Prostate gland (tissue), 2 donors: Measurements from ENCODE around the gene B3GNT4.

ENCODE experiments used
- POLR2A ChIP-seq: fragments of 450-650 bp; IDR thresholded peaks from one replicate; pipeline ENCODE4 v1.6.1; 2016; ENCODE audit warnings: antibody characterized with exemption, mild to moderate bottlenecking
- TF ChIP-seq, protein P1 (sequence below), 4 experiments: fragments of 200-600 bp in 2 of 4; fragments of 450-650 bp in 2 of 4; sonication (generic) in 2 of 4; IDR thresholded peaks; 1 replicate in 3 of 4; 2 replicates in 1 of 4; pipeline ENCODE4 v1.5.1; 2016 to 2019; ENCODE audit warnings: antibody characterized with exemption in 4 of 4, mild to moderate bottlenecking in 2 of 4, moderate library complexity in 2 of 4

GRCh38 chr12:122207391-122207790, 3.9 kb downstream of the B3GNT4 start:
- no peak for TF ChIP-seq POLR2A
- TF ChIP-seq, protein P1, sequence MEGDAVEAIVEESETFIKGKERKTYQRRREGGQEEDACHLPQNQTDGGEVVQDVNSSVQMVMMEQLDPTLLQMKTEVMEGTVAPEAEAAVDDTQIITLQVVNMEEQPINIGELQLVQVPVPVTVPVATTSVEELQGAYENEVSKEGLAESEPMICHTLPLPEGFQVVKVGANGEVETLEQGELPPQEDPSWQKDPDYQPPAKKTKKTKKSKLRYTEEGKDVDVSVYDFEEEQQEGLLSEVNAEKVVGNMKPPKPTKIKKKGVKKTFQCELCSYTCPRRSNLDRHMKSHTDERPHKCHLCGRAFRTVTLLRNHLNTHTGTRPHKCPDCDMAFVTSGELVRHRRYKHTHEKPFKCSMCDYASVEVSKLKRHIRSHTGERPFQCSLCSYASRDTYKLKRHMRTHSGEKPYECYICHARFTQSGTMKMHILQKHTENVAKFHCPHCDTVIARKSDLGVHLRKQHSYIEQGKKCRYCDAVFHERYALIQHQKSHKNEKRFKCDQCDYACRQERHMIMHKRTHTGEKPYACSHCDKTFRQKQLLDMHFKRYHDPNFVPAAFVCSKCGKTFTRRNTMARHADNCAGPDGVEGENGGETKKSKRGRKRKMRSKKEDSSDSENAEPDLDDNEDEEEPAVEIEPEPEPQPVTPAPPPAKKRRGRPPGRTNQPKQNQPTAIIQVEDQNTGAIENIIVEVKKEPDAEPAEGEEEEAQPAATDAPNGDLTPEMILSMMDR (IDR thresholded peaks at IDR 0.05): no peak
